ENCODE results near the gene CREB3L2. TPM values are rescaled to one million over a fixed set of nuclear protein-coding genes. Genes with fewer than 3 reads are reported as not detected.

CREB3L2 gene, protein sequence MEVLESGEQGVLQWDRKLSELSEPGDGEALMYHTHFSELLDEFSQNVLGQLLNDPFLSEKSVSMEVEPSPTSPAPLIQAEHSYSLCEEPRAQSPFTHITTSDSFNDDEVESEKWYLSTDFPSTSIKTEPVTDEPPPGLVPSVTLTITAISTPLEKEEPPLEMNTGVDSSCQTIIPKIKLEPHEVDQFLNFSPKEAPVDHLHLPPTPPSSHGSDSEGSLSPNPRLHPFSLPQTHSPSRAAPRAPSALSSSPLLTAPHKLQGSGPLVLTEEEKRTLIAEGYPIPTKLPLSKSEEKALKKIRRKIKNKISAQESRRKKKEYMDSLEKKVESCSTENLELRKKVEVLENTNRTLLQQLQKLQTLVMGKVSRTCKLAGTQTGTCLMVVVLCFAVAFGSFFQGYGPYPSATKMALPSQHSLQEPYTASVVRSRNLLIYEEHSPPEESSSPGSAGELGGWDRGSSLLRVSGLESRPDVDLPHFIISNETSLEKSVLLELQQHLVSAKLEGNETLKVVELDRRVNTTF
- 26.0 and 27.1 TPM in 2 replicates for total RNA-seq

DNA sequence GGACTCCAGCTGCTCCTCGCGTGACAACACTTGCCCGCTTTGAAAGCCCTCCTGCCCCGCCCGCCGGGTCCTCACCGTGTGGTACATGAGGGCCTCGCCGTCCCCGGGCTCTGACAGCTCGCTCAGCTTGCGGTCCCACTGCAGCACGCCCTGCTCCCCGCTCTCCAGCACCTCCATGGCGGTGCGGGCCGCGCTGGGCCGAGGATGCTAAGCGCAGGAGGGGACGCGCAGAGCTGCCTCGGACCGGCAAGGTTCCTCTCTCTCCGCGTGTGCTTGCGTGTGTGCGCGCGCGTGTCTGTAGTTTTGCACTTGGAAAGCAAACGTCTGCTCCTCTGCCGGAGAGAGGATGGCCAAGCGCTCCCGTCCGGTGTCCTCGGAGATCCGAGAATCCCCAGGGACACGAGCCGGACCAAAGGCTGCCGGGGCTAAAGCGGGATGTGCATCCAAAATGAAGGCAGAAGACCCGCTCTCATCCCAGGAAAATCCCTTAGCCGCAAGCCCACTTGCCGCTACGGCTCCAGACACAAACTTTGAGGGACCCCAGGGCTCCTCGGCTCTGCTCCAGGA, at the start of gene CREB3L2:
Gene CREB3L2, minus strand, starts transcription at position 558 of the 567 bp plus-strand sequence. Its CDS starts 381 bp downstream, at position 177.

GRCh38 chr7:137846827-137847567, 154.9 kb downstream of the CREB3L2 start, which contains the start of gene DGKI:
DGKI (minus strand) TSS chr7:137846974.

Other genes starting within 250 kb of the CREB3L2 start
- 0.20 and 1.2 TPM in 2 replicates for gene DGKI, start 155.1 kb downstream of the CREB3L2 start, total RNA-seq
- gene AKR1D1, start 74.4 kb upstream of the CREB3L2 start, total RNA-seq, result not detected in 2 replicates